HL-60/S4 (cell line): ENCODE measurements around the gene ARL8A.
"Not testable (repeated sequence)": the region's sequence is repeated elsewhere in the genome, so short reads cannot be mapped to it uniquely, and the experiment has no call there.

ENCODE experiments used
- in situ Hi-C: fragments of 300-500 bp; cut with MboI; formaldehyde crosslinking; loops from 2 replicates; pipeline ENCODE4 v1.14.3; 2022; ENCODE audit warnings: low sequenced_read_pairs

ARL8A gene

DNA sequence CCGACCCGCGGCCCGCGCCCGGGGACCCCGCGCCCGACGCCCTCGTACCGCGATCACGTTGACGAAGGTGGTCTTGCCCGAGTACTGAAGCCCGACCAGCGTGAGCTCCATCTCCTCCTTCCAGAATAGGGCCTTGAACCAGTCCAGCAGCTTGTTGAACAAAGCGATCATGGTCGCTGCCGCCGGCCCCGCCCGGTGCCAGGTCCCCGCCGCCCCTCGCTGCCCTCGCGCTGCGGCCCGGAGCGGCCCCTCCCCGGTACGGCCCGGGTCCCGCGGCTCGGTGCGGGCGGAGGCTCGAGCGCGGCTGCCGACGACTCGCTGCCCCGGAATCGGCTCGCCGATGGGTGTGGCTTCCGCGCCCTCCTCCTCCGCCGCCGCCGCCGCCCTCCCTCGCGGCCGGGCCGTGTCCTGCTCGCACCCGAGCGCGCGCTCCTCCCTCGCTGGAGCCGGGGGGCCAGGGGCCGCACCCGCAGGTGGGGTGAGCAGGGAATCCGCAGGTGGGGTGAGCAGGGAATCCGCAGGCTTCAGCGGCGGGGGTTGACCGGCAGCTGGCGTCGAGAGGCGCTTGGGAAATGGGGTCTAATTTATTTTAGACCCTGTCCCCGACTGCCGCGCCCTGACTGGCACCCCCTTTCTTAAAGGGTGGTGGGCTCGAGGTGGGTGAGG is at the start of gene ARL8A:
TSS of gene ARL8A (minus strand) at position 336 of the 666 bp plus-strand sequence. CDS start at position 171, 165 bp downstream.
- in situ Hi-C loops, result no loop called here

DNA sequence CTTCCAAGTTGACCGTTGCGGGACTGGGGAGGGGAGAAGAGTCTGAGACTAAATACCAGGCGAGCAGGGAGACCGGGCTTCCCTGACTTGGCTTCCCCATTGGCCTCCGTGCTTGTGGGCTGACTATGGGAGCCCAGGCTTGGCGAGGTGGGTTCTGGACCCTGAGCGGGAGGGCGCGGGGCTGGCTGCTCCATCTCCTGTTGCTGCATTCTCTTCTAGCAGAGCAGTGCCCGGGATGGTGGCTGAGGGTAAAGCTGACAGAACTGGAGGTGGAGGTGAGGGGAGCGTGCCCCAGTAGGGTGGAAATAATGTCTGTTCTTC is 49.8 kb upstream of the ARL8A start:
- in situ Hi-C loops, result loop anchor here (10.0 kb wide), 1 partner anchor 121 kb away; no protein-coding TSS in a partner anchor

DNA sequence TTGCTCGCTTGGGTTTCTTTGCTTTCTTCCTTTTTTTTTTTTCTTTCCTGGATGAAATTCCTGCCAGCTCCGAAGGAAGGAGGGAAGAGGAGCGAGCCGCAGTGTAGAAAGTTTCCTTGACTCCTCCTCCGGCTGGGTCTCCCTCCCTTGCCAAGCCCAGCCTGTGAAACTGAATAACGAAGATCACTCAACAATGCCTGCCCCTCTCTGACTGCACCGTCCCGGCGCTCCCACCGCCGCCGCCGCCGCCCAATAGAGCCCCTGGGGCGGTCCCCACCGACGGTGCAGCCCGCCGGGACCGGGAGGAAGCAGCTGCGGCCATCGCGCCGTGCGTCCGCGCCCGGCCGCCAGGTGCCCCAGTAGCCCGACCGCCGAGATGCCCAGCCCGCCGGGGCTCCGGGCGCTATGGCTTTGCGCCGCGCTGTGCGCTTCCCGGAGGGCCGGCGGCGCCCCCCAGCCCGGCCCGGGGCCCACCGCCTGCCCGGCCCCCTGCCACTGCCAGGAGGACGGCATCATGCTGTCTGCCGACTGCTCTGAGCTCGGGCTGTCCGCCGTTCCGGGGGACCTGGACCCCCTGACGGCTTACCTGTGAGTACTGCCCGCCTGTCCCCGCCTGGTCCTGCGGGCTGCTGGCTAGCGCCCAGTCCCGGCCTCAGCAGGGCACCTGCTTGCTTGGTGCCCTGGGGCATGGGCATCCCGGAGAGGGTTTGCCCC is 49.2 kb upstream of the ARL8A start, which contains the start of gene LGR6:
TSS of gene LGR6 (plus strand) at position 186 of the 714 bp plus-strand sequence. CDS start at position 377, 191 bp downstream.
- in situ Hi-C loops, result loop anchor here (10.0 kb wide), 1 partner anchor 121 kb away; no protein-coding TSS in a partner anchor

DNA sequence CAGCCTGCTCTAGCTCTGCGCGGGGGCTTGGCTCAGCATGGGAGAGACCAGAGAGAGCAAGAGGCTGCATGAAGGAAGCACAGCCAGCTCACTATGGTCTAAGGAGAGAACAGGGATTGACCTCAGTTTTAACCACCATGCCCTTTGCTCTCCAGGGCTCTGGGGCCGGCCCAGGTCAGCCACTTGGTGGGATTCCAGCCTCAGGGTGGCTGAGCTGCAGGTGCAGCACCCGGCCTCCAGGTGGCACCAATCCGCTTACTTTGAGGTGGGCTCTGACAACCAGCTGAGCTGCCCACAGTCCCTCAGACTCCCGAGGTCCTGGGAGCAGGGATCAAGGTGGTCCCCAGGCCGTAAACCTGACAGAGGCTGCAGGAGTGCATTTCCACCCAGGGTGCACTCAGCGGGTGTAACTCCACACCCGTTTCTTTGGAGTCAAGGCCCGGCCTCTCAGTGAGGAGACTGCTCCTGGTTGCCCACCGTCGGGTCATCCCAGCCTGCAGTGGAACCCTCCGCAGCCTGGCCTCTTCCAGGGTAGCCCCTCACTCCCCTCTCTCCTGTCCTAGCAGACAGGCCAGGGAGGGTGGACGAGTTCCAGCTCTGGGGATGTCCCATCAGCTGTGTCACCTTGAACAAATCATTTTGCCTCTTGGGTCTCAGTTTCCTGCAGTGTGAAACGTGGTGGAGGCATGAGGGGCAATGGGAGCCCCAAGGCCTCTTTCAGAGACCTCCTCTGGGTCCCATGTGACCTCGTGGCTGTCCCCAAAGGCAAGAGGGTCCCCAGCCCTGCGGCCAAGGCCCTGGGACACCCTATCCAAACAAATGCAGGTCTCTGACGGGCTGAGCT is 48.5 kb upstream of the ARL8A start:
- in situ Hi-C loops, result loop anchor here (10.0 kb wide), 1 partner anchor 122 kb away; no protein-coding TSS in a partner anchor

DNA sequence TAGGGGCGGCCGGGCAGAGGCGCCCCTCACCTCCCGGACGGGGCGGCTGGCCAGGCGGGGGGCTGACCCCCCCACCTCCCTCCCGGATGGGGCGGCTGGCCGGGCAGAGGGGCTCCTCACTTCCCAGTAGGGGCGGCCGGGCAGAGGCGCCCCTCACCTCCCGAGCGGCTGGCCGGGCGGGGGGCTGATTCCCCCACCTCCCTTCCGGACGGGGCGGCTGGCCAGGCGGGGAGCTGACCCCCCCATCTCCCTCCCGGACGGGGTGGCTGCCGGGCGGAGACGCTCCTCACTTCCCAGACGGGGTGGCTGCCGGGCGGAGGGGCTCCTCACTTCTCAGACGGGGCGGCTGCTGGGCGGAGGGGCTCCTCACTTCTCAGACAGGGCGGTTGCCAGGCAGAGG is 46.9 kb upstream of the ARL8A start:
- in situ Hi-C loops, result loop anchor here (10.0 kb wide), 1 partner anchor 123 kb away; no protein-coding TSS in a partner anchor

DNA sequence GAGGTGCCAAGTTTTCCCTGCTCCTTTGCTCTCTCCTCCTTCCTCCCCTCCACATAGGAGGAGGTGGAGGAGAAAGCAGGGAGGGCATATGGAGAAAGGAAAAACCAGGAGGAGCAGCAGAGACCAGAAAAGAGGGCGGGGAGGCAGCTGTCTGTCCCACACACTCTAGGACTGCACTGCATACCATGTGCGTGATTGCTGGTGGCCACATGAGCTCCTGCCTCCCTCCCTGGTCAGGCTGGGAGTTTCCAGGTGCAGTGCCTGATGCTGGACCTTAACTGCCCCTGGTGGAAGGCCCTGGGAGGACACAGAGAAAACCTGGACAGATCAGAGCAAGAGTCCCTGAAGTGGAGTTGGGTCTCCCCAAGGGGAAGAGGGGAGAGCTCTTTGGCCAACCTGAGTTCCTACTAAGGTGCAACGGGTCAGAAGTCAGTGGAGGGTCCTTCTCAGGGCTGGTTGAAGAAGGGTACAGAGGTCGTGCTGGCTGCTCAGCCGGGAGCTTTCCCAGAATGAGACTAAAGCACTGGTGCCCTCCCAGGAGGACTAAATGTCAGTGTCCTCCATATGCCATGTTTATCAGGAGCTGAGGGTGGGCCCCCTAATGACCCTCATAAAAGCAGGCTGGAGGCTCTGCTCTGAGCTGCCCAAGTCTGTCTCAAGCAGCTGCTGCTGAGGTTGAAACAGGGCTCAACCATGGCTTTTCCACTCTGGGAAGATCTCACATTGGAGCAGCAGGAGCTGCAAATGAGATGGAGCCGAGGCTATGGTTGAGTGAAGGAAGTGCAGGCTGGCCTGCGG is 45.6 kb upstream of the ARL8A start:
- in situ Hi-C loops, result loop anchor here (10.0 kb wide), 1 partner anchor 125 kb away; no protein-coding TSS in a partner anchor

DNA sequence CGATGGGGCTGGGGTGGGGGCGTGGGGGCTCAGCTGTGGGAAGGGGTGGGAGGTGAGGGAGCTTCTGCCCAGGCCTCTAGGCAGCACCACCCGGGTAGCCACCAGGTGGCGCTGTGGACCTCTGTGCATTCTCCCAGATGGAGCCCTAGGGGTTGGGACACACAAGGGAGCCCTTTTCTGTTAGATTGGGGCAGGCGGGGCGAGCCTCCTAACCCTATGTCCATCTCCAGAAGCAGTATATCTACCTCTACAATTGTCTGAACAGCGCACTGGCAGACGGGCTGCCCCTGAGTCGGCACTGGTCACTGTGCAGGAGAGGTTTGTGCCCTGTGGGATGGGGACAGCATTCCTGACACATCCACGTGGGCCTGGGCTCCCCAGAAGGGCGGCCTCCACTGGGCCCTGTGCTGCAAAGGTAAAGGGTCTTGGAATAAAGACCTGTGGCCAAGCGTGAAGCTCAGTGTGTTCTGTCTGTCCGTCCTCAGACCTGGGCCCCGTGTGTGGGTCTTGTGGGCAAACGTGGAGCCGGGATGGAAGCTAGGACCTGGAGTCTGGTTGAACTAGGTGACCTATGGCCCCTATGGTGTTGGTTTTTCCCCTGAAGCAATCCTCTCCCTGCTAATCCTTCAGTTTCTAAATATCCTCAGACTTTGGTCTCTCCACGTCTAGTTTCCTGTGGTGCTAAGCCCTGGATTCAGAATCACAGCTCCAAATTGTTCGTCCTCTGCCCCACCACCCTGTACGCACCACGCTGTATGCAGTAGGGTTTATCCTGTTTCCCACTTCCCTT is 44.7 kb upstream of the ARL8A start:
- in situ Hi-C loops, result no loop called here

DNA sequence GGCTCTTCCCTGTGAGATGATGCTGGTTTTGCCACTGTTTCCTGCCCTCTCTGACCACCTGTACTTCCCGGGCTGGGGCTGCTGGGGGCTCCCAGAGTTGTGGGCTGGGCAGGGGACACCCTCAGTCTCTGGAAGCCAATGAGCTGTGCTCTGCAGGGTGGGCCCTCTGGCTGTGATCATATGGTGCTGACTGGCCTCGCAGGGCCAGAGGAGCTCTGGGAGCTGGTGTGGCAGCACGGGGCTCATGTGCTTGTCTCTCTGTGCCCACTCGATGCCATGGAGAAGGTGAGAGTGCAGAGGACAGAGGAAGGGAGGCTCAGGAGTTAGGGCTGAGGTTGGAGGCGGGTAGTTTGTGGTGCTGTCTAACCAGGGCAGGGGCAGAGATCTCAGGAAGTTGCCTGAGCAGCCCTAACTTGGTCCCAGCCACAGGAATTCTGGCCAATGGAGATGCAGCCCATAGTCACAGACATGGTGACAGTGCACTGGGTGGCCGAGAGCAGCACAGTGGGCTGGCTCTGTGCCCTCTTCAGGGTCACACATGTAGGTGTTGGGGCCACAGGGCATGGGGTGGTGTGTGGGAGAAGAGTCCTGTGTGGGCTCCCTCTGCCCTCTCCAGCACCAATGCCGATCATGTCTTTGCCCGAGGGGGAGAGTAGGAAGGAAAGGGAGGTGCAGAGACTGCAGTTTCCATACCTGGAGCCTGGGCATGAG is 43.3 kb upstream of the ARL8A start:
- in situ Hi-C loops, result no loop called here

DNA sequence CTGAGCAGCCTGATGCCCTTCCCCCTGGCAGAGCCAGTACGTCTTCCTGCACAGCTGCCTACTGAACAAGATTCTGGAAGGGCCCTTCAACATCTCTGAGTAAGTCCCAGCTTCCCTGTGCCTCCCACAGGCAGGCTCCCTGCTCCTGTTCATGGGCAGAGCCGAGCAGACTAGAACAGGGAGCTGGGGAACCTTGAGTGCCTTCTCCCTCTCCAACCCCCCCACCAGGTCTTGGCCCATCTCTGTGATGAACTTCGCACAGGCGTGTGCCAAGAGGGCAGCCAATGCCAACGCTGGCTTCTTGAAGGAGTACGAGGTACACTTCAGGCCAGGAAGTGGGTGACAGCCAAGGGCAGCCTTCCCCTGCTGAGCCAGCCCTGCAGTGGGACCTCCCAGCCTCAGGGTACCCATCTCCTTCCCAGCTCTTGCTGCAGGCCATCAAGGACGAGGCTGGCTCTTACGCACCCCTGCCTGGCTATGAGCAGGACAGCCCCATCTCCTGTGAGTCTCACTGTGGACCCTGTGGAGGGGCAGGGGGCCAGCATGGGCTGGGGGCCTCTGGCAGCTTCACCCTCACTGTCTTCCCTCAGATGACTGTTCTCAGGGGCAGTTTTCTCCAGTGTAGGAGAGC is 42.6 kb upstream of the ARL8A start:
- in situ Hi-C loops, result no loop called here

DNA sequence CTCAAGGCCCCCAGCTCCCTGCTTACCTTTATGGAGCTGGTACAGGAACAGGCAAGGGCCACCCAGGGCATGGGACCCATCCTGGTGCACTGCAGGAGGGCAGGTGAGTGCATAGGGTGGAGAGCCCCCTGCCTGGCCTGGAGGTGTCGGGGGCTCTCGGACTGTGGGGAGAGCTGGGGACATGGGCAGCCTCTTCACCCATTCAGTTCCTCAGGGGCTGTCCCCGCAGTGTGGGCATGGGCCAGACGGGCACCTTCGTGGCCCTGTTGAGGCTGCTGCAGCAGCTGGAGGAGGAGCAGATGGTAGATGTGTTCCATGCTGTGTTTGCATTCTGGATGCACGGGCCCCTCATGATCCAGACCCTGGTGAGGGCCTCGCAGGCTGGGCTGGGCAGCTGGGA is 41.8 kb upstream of the ARL8A start:
- in situ Hi-C loops, result no loop called here

DNA sequence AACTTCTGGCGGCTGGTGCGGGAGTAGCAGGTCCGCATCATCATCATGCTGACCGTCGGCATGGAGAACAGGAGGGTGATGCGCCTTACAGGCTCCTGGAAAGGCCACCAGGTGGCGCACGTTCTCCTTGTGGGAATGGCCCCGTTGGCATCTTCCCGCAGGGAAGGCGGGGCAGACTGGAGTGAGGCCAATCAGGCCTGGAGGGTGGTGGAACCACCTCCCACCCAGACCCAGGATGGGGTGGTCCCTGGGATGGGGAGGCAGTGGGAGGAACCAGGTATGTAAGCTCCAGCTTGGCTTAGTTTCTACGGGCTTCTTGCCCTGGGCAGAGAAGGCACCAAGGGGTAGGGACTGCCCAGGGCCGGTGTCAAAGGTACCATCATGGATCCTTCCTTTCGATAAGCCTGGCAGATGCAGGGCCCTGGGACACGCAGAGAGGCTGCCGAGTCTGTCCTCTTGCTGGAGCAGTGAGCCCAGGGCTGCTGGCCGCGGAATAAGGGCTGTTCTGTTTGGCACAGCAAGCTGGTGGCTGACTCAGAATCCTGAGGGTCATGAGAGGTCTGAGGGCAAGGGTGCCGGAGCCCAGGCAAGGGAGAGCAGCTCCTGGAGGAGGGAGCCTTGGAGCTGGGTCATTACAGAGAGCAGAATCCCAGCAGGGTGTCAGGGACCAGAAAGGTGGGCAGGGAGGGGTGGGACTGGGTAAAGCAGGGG is 40.4 kb upstream of the ARL8A start:
- in situ Hi-C loops, result no loop called here

DNA sequence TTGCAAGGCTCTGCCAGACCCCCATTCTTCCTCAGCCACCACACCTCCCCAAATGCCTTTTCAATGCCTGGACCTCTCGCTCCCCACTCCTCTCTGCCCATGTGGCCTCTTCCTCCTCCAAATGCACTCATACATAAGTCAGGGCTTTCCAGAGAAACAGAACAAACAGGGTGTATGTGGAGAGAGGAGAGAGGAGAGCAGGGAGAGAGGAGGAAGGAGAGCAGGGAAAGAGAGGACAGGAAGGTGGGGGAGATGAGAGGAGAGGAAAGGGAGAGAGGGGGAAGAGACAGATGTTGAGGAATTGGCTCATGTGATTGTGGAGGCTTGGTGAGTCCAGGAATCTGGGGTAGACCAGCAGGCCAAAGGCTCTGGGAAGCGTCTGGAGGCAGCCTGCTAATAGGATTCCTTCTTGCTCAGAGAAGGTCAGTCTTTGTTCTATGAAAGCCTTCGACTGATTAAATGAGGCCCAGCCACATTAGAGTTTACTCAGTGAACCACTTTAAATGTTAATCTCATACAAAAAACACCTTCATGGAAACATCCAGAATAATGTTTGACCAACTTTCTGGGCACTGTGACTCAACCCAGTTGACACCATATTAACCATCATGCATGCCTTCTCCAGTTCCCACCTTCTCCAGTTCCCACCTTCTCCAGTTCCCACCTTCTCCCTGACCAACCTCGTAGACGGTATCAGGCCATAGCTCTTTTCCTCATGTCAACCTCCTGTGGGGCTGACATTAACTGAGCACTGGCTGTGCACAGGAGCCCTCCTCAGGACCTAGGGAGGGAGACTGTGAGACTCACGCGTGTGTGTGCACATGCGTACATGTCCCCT is 37.7 kb upstream of the ARL8A start:
- in situ Hi-C loops, result no loop called here

DNA sequence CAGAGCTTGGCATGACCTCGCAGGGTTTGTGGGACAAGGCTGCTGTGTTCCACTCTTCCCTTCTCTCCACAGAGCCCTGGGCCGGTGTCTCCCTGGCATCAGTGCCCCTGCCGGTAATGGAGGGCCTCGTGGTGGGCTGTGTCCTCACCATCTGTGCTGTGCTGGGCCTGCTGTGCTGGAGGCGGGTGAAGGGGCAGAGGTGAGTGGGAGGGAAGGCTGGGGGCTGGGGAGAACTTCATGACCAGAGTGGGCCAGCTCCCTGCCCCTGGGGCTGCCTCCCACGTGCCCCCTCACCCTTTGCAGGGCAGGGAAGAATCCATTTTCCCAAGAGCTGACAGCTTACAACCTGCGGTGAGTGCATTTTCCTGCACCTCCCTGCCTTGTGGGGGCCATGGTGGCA is 37.0 kb upstream of the ARL8A start:
- in situ Hi-C loops, result no loop called here

DNA sequence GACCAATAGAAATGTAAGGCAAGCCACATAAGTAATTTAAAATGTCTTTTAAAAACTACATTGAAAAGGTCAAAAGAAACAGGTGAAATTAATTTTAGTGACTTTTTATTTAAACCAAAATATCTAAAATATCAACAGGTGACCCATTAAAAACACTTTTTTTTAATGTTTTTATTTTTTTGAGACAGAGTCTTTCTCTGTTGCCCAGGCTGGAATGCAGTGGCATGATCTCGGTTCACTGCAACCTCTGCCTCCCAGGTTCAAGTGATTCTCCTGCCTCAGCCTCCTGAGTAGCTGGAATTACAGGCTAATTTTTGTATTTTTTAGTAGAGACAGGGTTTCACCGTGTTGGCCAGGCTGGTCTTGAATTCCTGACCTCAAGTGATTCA is 36.2 kb upstream of the ARL8A start:
- in situ Hi-C loops, result not testable (repeated sequence)

DNA sequence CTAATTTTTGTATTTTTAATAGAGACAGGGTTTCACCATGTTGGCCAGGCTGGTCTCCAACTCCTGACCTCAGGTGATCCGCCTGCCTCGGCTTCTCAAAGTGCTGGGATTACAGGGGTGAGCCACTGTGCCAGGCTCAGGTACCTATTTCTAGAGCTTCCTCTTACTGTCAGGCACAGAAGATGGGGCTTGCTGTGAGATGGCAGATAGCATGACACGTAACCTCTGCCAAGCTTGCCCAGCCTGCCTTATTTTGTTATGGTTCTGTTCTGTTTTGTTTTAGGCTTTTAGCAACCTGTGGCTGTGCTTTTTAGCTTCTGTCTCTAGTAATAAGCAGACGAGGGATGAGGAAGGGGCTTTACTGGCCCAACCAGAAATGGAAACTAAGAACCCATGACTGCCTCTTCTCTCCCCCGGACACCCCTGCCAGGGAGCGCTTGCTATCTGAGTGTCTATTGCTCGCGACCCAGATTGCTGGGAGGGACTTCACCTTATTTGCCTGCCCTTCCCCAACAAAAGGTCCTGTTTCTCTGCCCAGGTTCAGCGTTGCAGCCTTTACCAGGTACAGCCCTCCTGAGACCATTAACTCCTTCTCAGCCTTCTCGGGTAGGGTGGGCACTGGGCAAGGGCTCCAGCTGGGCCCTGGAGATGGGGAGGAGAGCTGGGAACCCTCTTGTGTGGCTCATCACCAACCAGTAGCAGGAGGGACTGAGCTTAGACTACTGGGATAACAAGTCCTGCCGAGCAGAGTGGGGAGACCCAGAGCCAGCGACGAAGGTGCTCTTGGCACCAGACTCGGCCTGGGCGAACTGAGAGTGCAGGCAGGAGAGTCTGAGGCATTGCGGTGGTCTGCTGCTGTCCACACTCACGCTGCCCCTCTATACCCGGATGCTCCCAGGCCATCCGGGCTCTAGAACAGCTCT is 35.6 kb upstream of the ARL8A start:
- in situ Hi-C loops, result no loop called here
